Mammary epithelial cell (primary cell): ENCODE results near the gene CADM2.

Experiments used
- CTCF ChIP-seq, 2 donors: IDR thresholded peaks in 1 of 2; conservative IDR thresholded peaks in 1 of 2; 2 replicates each; pipeline ENCODE4 v1.5.1; 2011 to 2012; ENCODE audit warnings: inconsistent platforms in 2 of 2, low read length in 2 of 2, mild to moderate bottlenecking in 2 of 2, control low read depth in 1 of 2, low read depth in 1 of 2; ENCODE audit not compliant: insufficient read depth in 1 of 2; ENCODE audit errors: extremely low read depth in 1 of 2
- EZH2 ChIP-seq: IDR thresholded peaks from 2 replicates; pipeline ENCODE4 v1.6.1; 2012; ENCODE audit warnings: low read length, inconsistent platforms, borderline replicate concordance

- no peak for TF ChIP-seq CTCF (conservative IDR thresholded peaks at IDR 0.05 in 1 of 2, IDR thresholded peaks at IDR 0.05 in 1 of 2; ENCODE audit: extremely low read depth in 1 of 2, insufficient read depth in 1 of 2, low read depth in 1 of 2, low read length in 2 of 2)
- no peak for TF ChIP-seq EZH2
These were observed 1145.4 kb downstream of the CADM2 start for GRCh38 chr3:86104154-86104553.
